ENCODE data around the gene TRIML1.

TRIML1 gene

GRCh38 chr4:188139141-188139540 lies at the start of gene TRIML1:
TSS of gene TRIML1 (plus strand) at chr4:188139441. CDS start at chr4:188139559, 118 bp downstream.
- no peak for DNase-seq

- DNase-seq: peak; percentile 45
Measured at GRCh38 chr4:188092824-188093223, 46.4 kb upstream of the TRIML1 start.

GRCh38 chr4:188106454-188106853 lies 32.8 kb upstream of the TRIML1 start:
- no peak for DNase-seq

- DNase-seq: peak; percentile 63
Measured at GRCh38 chr4:188107931-188108843, 31.1 kb upstream of the TRIML1 start.

GRCh38 chr4:188109157-188109755 lies 30.0 kb upstream of the TRIML1 start, which contains the start of gene TRIML2:
TSS of gene TRIML2 (minus strand) at chr4:188109603. CDS start at chr4:188105368, 4,235 bp downstream.
- DNase-seq: peak; percentile 60

GRCh38 chr4:188110036-188110435 lies 29.2 kb upstream of the TRIML1 start:
- peak; percentile 25 for DNase-seq

- peak; percentile 55 for DNase-seq
Measured at GRCh38 chr4:188110741-188111471, 28.3 kb upstream of the TRIML1 start.

- DNase-seq: no peak
Measured at GRCh38 chr4:188111955-188112354, 27.3 kb upstream of the TRIML1 start.

- peak; percentile 41 for DNase-seq
Measured at GRCh38 chr4:188113156-188113555, 26.1 kb upstream of the TRIML1 start.

- no peak for DNase-seq
Measured at GRCh38 chr4:188117631-188118324, 21.5 kb upstream of the TRIML1 start.

GRCh38 chr4:188121530-188121929 lies 17.7 kb upstream of the TRIML1 start:
- DNase-seq: no peak

GRCh38 chr4:188127214-188127874 lies 11.9 kb upstream of the TRIML1 start:
- DNase-seq: peak; percentile 91

GRCh38 chr4:188130355-188130754 lies 8.9 kb upstream of the TRIML1 start:
- no peak for DNase-seq

GRCh38 chr4:188132232-188132631 lies 7.0 kb upstream of the TRIML1 start:
- no peak for DNase-seq

GRCh38 chr4:188138227-188138626 lies 1.0 kb upstream of the TRIML1 start:
- DNase-seq: no peak

- DNase-seq: no peak
Measured at GRCh38 chr4:188139671-188140070, 430 bp downstream of the TRIML1 start.

- no peak for DNase-seq
Measured at GRCh38 chr4:188143731-188144130, 4.5 kb downstream of the TRIML1 start.

- peak; percentile 53 for DNase-seq
Measured at GRCh38 chr4:188145601-188146000, 6.4 kb downstream of the TRIML1 start.

GRCh38 chr4:188146618-188147017 lies 7.4 kb downstream of the TRIML1 start:
- no peak for DNase-seq

GRCh38 chr4:188147176-188147575 lies 7.9 kb downstream of the TRIML1 start:
- no peak for DNase-seq

GRCh38 chr4:188147776-188148175 lies 8.5 kb downstream of the TRIML1 start:
- DNase-seq: no peak

Data from fibroblast of skin of right biceps (primary cell).